Left lung (tissue), 8 donors: ENCODE measurements around the gene PDE8A. TPM values are rescaled to one million over a fixed set of nuclear protein-coding genes. Genes with fewer than 3 reads are reported as not detected.

ENCODE experiments used
- polyA plus RNA-seq, 6 donors: library from polyadenylated mRNA; unstranded; fragments of 120-200 nt; gene quantifications; one replicate each; pipeline ENCODE4 v1.2.1, GENCODE V29; 2013; ENCODE audit not compliant: insufficient read length in 6 of 6
- total RNA-seq, 2 donors: library from RNA; stranded (reverse); fragmentation: NEBNext Ultra II Directional; extraction: Animal tissue kit (Norgen Biotek cat#: 25700); gene quantifications; one replicate each; pipeline ENCODE4 v1.2.1, GENCODE V29; 2021
- donor health status: DM: no; HTN: yes; CAD: no.
- donor health status: DM: no; HTN: no; CAD: no.

Gene PDE8A
- total and polyA plus RNA-seq, 8 donors: 30.4 to 64.0 (median 48.4) TPM

Other genes starting within 250 kb of the PDE8A start
- gene ZNF592, start 233.3 kb upstream of the PDE8A start, total RNA-seq: 10 to 100 TPM; 24.4 to 31.9 TPM
- gene ZNF592, start 233.3 kb upstream of the PDE8A start, polyA plus RNA-seq: 10 to 100 TPM; 22.7 to 32.2 (median 25.2) TPM
- gene ALPK3, start 164.5 kb upstream of the PDE8A start, total RNA-seq: 10 to 100 TPM in 1 of 2 donors, 1 to 10 TPM in 1; 6.9 to 14.3 TPM
- gene ALPK3, start 164.5 kb upstream of the PDE8A start, polyA plus RNA-seq: 10 to 100 TPM; 16.0 to 23.4 (median 20.9) TPM
- gene SLC28A1, start 97.2 kb upstream of the PDE8A start, total RNA-seq: not detected
- under 1 TPM in 5 of 6 donors, not detected in 1; 0.08 to 0.23 (median 0.14) TPM for gene SLC28A1, start 97.2 kb upstream of the PDE8A start, polyA plus RNA-seq